NB4 (cell line): ENCODE measurements around the gene PJA1.

ENCODE experiments used
- CTCF ChIP-seq: IDR thresholded peaks from one replicate; pipeline ENCODE4 v1.5.1; 2012; ENCODE audit warnings: low read depth, low read length
- POLR2A ChIP-seq: IDR thresholded peaks from 2 replicates; pipeline ENCODE4 v1.6.1; 2011; ENCODE audit warnings: mild to moderate bottlenecking; ENCODE audit not compliant: insufficient read length; ENCODE audit errors: extremely low read depth

DNA sequence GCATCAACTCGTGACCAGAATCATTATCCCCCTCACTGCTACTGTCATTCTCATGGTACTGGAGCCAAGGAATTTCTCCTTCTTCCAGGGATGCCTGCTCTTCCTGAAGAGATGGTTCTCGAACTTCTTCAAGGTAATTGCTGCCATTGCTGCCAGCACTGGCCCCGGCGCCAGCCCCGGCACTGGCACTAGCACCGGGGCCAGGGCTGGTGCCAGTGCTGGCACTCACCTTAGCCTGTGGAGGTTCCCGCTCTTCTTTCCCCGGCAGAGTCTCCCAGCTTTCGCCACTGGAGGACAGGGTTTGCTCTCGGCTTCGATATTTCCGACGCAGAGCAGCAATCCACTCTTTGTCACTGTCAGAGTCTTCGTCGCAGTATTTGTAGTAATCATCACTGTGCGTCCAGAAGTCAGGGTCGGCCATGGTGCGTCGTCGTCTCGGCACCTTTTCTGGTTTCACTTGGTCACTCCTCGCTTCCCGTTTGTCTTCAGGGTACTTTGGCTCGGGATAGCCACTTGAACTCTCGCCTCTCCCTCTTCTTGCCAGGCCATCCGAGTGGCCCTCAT, 3.4 kb downstream of the PJA1 start:
- TF ChIP-seq CTCF: no peak
- no peak for TF ChIP-seq POLR2A
